SK-N-SH (cell line): ENCODE data around the gene EMC7. TPM values are rescaled to one million over a fixed set of nuclear protein-coding genes. Genes with fewer than 3 reads are reported as not detected.
A peak's percentile ranks its signal among the peaks of the same experiment; 100 is the strongest.

Experiments
- CTCF ChIA-PET: fragments of 300-600, 350-600 bp; formaldehyde crosslinking; extraction: SDS; loops from one replicate; lab custom pipeline; 2021; lab: Yijun Ruan, JAX
- POLR2A ChIA-PET: fragments of 350-600 bp; sonication (Branson Sonifier 250); formaldehyde crosslinking; extraction: SDS; loops from one replicate; lab custom pipeline; 2020; ENCODE audit warnings: antibody characterized with exemption, inconsistent platforms; lab: Yijun Ruan, JAX
- DNase-seq: peaks from one replicate; pipeline ENCODE4 v3.0.0; 2012
- H2AFZ ChIP-seq: fragments of 200-600 bp; sonication (generic); 2 replicates; pipeline ENCODE4 v1.8.1; 2016; ENCODE audit warnings: antibody characterized with exemption, mild to moderate bottlenecking, low read depth
- H3F3A ChIP-seq: fragments of 200-600 bp; sonication (generic); replicated peaks from 2 replicates; pipeline ENCODE3; 2016; ENCODE audit warnings: antibody characterized with exemption, mild to moderate bottlenecking; ENCODE audit not compliant: insufficient read depth
- H3K27ac ChIP-seq, 2 experiments: fragments of 200-500 bp in 1 of 2; fragments of 200-600 bp in 1 of 2; sonication (Bioruptor generic) in 1 of 2; sonication (generic), shearing (Covaris generic) in 1 of 2; 2 replicates each; pipeline versions ENCODE4 v1.5.1 to v1.6.1; 2014 to 2016; ENCODE audit warnings: low read depth in 2 of 2, inconsistent platforms in 1 of 2, low read length in 1 of 2, mild to moderate bottlenecking in 1 of 2, mixed read lengths in 1 of 2
- H3K27me3 ChIP-seq: fragments of 200-600 bp; sonication (generic), shearing (Covaris generic); 2 replicates; pipeline ENCODE4 v1.6.1; 2016; ENCODE audit warnings: mixed run types; ENCODE audit not compliant: insufficient read depth
- H3K36me3 ChIP-seq, 2 experiments: fragments of 200-500 bp in 1 of 2; fragments of 200-600 bp in 1 of 2; sonication (Bioruptor generic) in 1 of 2; sonication (generic) in 1 of 2; replicated peaks in 1 of 2; 2 replicates each; pipeline versions ENCODE3 to v1.5.1; 2014 to 2016; ENCODE audit warnings: low read length in 1 of 2, mild to moderate bottlenecking in 1 of 2; ENCODE audit not compliant: insufficient read depth in 2 of 2, control insufficient read depth in 1 of 2
- H3K4me1 ChIP-seq, 2 experiments: fragments of 200-500 bp in 1 of 2; fragments of 200-600 bp in 1 of 2; sonication (Bioruptor generic) in 1 of 2; sonication (generic), shearing (Covaris generic) in 1 of 2; 2 replicates each; pipeline versions ENCODE4 v1.5.1 to v1.6.1; 2014 to 2016; ENCODE audit warnings: low read depth in 1 of 2, low read length in 1 of 2, mixed run types in 1 of 2; ENCODE audit not compliant: insufficient read depth in 2 of 2, control insufficient read depth in 1 of 2
- H3K4me2 ChIP-seq: fragments of 200-600 bp; sonication (generic), shearing (Covaris generic); 2 replicates; pipeline ENCODE4 v1.6.1; 2017; ENCODE audit warnings: mixed run types
- H3K4me3 ChIP-seq, 2 experiments: fragments of 200-500 bp in 1 of 2; fragments of 200-600 bp in 1 of 2; sonication (Bioruptor generic) in 1 of 2; sonication (generic), shearing (Covaris generic) in 1 of 2; 2 replicates each; pipeline versions ENCODE4 v1.5.1 to v1.8.1; 2014 to 2016; ENCODE audit warnings: low read depth in 2 of 2, inconsistent platforms in 1 of 2, low read length in 1 of 2, mild to moderate bottlenecking in 1 of 2, mixed read lengths in 1 of 2, moderate library complexity in 1 of 2
- H3K79me2 ChIP-seq: fragments of 200-600 bp; sonication (generic); 2 replicates; pipeline ENCODE4 v1.8.1; 2017; ENCODE audit warnings: mild to moderate bottlenecking; ENCODE audit not compliant: insufficient read depth
- H3K9ac ChIP-seq: fragments of 200-600 bp; sonication (generic); 2 replicates; pipeline ENCODE4 v1.6.1; 2017; ENCODE audit warnings: mixed run types
- H3K9me2 ChIP-seq: fragments of 200-600 bp; sonication (generic); 2 replicates; pipeline ENCODE4 v1.6.1; 2017; ENCODE audit warnings: mixed run types
- H3K9me3 ChIP-seq: fragments of 200-600 bp; sonication (generic); 2 replicates; pipeline ENCODE4 v1.6.1; 2017; ENCODE audit warnings: mixed run types, mild to moderate bottlenecking, moderate library complexity
- H4K20me1 ChIP-seq: fragments of 200-600 bp; sonication (generic); 2 replicates; pipeline ENCODE4 v1.6.1; 2017; ENCODE audit warnings: mild to moderate bottlenecking, mixed run types; ENCODE audit not compliant: insufficient read depth
- GABPA ChIP-seq: IDR thresholded peaks from 2 replicates; pipeline ENCODE4 v1.4.0; 2012; ENCODE audit warnings: low read depth, mild to moderate bottlenecking
- MEF2A ChIP-seq: IDR thresholded peaks from 2 replicates; pipeline ENCODE4 v1.4.0; 2012; ENCODE audit warnings: low read depth, borderline replicate concordance
- MXI1 ChIP-seq: IDR thresholded peaks from 2 replicates; pipeline ENCODE4 v1.6.1; 2012; ENCODE audit warnings: mild to moderate bottlenecking, low read depth, low read length, improper control_type of control experiment
- NRF1 ChIP-seq: IDR thresholded peaks from 2 replicates; pipeline ENCODE4 v1.6.1; 2012; ENCODE audit warnings: low read depth, mild to moderate bottlenecking, low read length
- SIN3A ChIP-seq: IDR thresholded peaks from 2 replicates; pipeline ENCODE4 v1.6.1; 2012; ENCODE audit warnings: low read depth, mild to moderate bottlenecking, low read length, moderate library complexity, borderline replicate concordance
- TAF1 ChIP-seq: IDR thresholded peaks from 2 replicates; pipeline ENCODE4 v1.6.1; 2012; ENCODE audit warnings: low read depth, mild to moderate bottlenecking, low read length, moderate library complexity, borderline replicate concordance
- USF2 ChIP-seq: fragments of 150-350 bp; IDR thresholded peaks from 2 replicates; pipeline ENCODE4 v1.6.1; 2017; ENCODE audit warnings: antibody characterized with exemption, low read length, low read depth, borderline replicate concordance
- WGBS: methylation state at CpG from one replicate; pipeline ENCODE4 v1.1.6; 2017; ENCODE audit warnings: low lambda C conversion rate; 5-methylcytosine and 5-hydroxymethylcytosine counted together
- polyA plus RNA-seq, 3 experiments: library from polyadenylated mRNA; depleted of rRNA; stranded (reverse); fragments of >200 nt; gene quantifications; 2 replicates each; pipeline ENCODE4 v1.2.3, GENCODE V29; 2012
- TF ChIP-seq, protein P1 (sequence below): IDR thresholded peaks from 2 replicates; pipeline ENCODE4 v1.6.1; 2012; ENCODE audit warnings: mild to moderate bottlenecking, low read depth, low read length, moderate library complexity

EMC7 gene
- polyA plus RNA-seq, 1 of the 3 experiments (the other 2 are of a cell fraction) = 92.3 TPM

DNA sequence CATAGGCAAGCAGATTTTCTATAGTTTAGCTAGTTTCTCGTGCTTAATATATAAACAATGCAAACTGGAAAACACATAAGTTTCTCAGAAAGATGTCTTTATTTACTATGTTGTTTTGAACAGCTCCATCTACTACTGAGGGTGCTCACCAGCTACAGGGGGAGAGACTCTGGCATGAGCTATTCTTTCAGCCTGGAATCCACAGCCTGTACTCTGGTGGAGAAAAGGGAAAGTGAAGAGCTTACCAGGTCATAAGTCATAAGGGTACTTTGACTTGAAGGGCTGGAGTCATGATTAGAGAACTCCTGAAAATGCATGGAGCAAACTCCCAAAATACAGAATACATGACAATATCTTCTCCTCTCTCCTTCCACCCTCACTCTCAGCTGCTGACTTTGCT lies 58.3 kb downstream of the EMC7 start:
- Histone ChIP-seq H3K4me1 (peaks cover 0 to 4% of the 10 kb centered on the region in 2 experiments; a peak in 2 of 4 replicates), H2AFZ (no peak overlapping the region), H4K20me1 (no peaks in the 10 kb centered on the region), H3K9me2 (no peaks in the 10 kb centered on the region), H3K4me2 (no peak overlapping the region), H3F3A (no peaks in the 10 kb centered on the region), H3K9me3 (no peaks in the 10 kb centered on the region), H3K27ac (no peak overlapping the region), H3K4me3 (no peak overlapping the region), H3K36me3 (no peaks in the 10 kb centered on the region), H3K9ac (no peak overlapping the region), H3K79me2 (no peaks in the 10 kb centered on the region), H3K27me3 (no peaks in the 10 kb centered on the region)
- ChIA-PET CTCF (interaction anchor here (0.9 to 1.1 kb wide), 2 partner anchors 17 to 305 kb away, joined by 3 to 4 read pairs; no protein-coding TSS in a partner anchor), POLR2A (no interaction called here)
- WGBS = 83% methylated on average over 1 of the region's 1 CpG
- no peak for TF ChIP-seq GABPA
- TF ChIP-seq, protein P1, sequence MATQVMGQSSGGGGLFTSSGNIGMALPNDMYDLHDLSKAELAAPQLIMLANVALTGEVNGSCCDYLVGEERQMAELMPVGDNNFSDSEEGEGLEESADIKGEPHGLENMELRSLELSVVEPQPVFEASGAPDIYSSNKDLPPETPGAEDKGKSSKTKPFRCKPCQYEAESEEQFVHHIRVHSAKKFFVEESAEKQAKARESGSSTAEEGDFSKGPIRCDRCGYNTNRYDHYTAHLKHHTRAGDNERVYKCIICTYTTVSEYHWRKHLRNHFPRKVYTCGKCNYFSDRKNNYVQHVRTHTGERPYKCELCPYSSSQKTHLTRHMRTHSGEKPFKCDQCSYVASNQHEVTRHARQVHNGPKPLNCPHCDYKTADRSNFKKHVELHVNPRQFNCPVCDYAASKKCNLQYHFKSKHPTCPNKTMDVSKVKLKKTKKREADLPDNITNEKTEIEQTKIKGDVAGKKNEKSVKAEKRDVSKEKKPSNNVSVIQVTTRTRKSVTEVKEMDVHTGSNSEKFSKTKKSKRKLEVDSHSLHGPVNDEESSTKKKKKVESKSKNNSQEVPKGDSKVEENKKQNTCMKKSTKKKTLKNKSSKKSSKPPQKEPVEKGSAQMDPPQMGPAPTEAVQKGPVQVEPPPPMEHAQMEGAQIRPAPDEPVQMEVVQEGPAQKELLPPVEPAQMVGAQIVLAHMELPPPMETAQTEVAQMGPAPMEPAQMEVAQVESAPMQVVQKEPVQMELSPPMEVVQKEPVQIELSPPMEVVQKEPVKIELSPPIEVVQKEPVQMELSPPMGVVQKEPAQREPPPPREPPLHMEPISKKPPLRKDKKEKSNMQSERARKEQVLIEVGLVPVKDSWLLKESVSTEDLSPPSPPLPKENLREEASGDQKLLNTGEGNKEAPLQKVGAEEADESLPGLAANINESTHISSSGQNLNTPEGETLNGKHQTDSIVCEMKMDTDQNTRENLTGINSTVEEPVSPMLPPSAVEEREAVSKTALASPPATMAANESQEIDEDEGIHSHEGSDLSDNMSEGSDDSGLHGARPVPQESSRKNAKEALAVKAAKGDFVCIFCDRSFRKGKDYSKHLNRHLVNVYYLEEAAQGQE = no peak
- TF ChIP-seq USF2 = no peak
- no peak for TF ChIP-seq SIN3A
- TF ChIP-seq MEF2A = no peak
- no peak for TF ChIP-seq NRF1
- TF ChIP-seq TAF1 = no peak
- DNase-seq = no peak

DNA sequence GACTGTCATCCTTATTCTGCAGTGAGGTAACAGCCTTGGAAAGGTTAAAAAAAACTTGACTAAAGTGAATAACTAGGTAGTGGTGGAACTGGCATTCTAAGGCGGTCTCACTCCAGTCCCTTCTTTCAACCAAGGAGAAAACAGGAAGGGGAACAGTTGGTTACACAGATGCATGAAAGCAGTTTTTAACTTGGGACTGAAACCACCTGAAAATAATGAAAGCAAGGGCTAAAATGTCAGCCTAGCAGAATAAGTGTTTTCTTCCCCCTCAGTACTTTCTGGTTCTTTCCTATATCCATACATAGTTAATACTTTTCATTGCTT lies 61.9 kb downstream of the EMC7 start:
- Histone ChIP-seq H3K27ac (no peak overlapping the region), H3K9me2 (no peaks in the 10 kb centered on the region), H4K20me1 (no peaks in the 10 kb centered on the region)
- TF ChIP-seq GABPA = no peak
- 0 out of 2 replicates have a peak, but pooled peaks have one; percentile 1 for TF ChIP-seq MXI1
- TF ChIP-seq, all 33 proteins: peak for 1
- H3K27me3 ChIP-seq = no peaks in the 10 kb centered on the region
- 92% methylated on average over 1 of the region's 1 CpG for WGBS
- peaks cover under 1% of the 10 kb centered on the region for H3F3A ChIP-seq
- peak overlapping the region; percentile 82; the same call in 1 of the 2 replicates for H3K9ac ChIP-seq
- ChIA-PET CTCF (no interaction called here), POLR2A (interaction anchor here (1.1 to 1.7 kb wide), 2 partner anchors 185 to 297 kb away, joined by 4 to 5 read pairs; partner anchors contain the start of genes EMC4 and SLC12A6)
- peaks cover 3 to 4% of the 10 kb centered on the region in 2 experiments; a peak in 2 of 4 replicates for H3K4me1 ChIP-seq
- H3K36me3 ChIP-seq = no peaks in the 10 kb centered on the region
- peaks cover 28% of the 10 kb centered on the region for H3K79me2 ChIP-seq
- peak overlapping the region; percentile 63 for H3K4me2 ChIP-seq
- H3K9me3 ChIP-seq = no peaks in the 10 kb centered on the region
- peak overlapping the region; percentile 59 to 90 for H3K4me3 ChIP-seq
- DNase-seq = no peak
- H2AFZ ChIP-seq = no peak overlapping the region; the same call in 1 of the 2 replicates
